ENCODE results near the gene CALHM5. TPM values are rescaled to one million over a fixed set of nuclear protein-coding genes. Genes with fewer than 3 reads are reported as not detected.

The CALHM5 gene
- total and polyA plus RNA-seq, 10 of the 15 experiments (the other 5 are each of a cell fraction or from before 2014, with no cell fraction given) = not detected

DNA sequence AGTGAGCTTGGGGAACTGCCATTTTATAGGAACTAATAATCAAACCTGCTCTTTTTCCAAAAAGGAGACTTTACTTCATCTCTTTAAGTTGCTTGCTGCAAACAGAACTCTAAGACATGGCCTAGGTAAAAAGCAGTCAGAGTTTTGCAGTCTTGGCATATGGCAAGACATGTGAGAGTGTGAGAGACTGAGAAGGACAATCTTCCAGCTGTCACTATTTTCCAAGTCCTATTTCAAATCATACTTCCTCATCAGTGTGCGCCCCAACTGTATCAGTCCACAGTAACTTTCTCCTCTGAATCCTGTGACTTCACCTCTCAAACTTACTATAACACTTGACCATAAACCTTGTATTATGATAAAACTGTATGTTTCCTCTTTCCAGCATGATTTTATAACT, 39.9 kb upstream of the CALHM5 start:
- ChIA-PET POLR2A (no interaction called here), SMC1A (ENCODE audit: uncharacterized antibody, unreplicated experiment) (no interaction called here), RAD21 (ENCODE audit: unreplicated experiment) (no interaction called here), CTCF (no interaction called here)
- in situ Hi-C loops (cut with MboI) (no loop called here), intact Hi-C loops (cut with micrococcal nuclease; ENCODE audit: unreplicated experiment) (no loop called here)
- no peak overlapping the region for H3K27ac ChIP-seq (ENCODE audit: control insufficient read depth, insufficient read depth)
- H2AFZ ChIP-seq (ENCODE audit: control insufficient read depth, low read depth, low read length) = no peak overlapping the region
- H3K9ac ChIP-seq (ENCODE audit: control insufficient read depth, insufficient read depth, low read length) = no peak overlapping the region
- H3K36me3 ChIP-seq (ENCODE audit: control insufficient read depth in 2 of 2, insufficient read depth in 2 of 2, low read length in 1 of 2) = no peaks in the 10 kb centered on the region
- H3K4me1 ChIP-seq (ENCODE audit: control insufficient read depth, insufficient read depth, low read length) = peaks cover 11% of the 10 kb centered on the region; the same call in 1 of the 2 replicates
- H3K79me2 ChIP-seq (ENCODE audit: control insufficient read depth, insufficient read depth, low read length) = no peaks in the 10 kb centered on the region
- no peak overlapping the region for H3K4me3 ChIP-seq
- ATAC-seq (no peak), DNase-seq (ENCODE audit: low read depth, low spot score) (no peak), FAIRE-seq (no peak)
- no peak overlapping the region for H3K4me2 ChIP-seq (ENCODE audit: control insufficient read depth, insufficient read depth)
- no TSS peak for BruUV-seq (replicated peaks)
- H4K20me1 ChIP-seq (ENCODE audit: control insufficient read depth, insufficient read depth) = no peaks in the 10 kb centered on the region
- 93% methylated on average over 1 of the region's 1 CpG for WGBS (ENCODE audit: insufficient coverage, insufficient replicate concordance, low lambda C conversion rate, missing lambda C conversion rate)
- H3K27me3 ChIP-seq (replicated peaks in 1 of 2; ENCODE audit: control insufficient read depth in 2 of 2, insufficient read depth in 2 of 2, low read length in 1 of 2) = no peaks in the 10 kb centered on the region; a peak in 1 of 4 replicates
- H3K9me3 ChIP-seq (replicated peaks; ENCODE audit: control insufficient read depth, insufficient read depth, low read length) = no peaks in the 10 kb centered on the region
- TF ChIP-seq TCF12 (IDR thresholded peaks at IDR 0.05; ENCODE audit: low read depth, low read length) (no peak), SREBF1 (IDR thresholded peaks at IDR 0.05; ENCODE audit: low read length) (no peak), MTA3 (IDR thresholded peaks at IDR 0.05; ENCODE audit: borderline replicate concordance, low read length) (no peak), GATAD2B (conservative IDR thresholded peaks at IDR 0.05; ENCODE audit: low read depth) (no peak), CBFB (IDR thresholded peaks at IDR 0.05; ENCODE audit: low read depth) (no peak), ZNF207 (IDR thresholded peaks at IDR 0.05; ENCODE audit: borderline replicate concordance) (no peak), TCF7 (IDR thresholded peaks at IDR 0.05; ENCODE audit: borderline replicate concordance) (no peak), SUZ12 (IDR thresholded peaks at IDR 0.05; ENCODE audit: unreplicated experiment) (no peak), RAD51 (IDR thresholded peaks at IDR 0.05) (no peak), RUNX3 (IDR thresholded peaks at IDR 0.05; ENCODE audit: low read length) (no peak)
- TF ChIP-seq, protein P1, sequence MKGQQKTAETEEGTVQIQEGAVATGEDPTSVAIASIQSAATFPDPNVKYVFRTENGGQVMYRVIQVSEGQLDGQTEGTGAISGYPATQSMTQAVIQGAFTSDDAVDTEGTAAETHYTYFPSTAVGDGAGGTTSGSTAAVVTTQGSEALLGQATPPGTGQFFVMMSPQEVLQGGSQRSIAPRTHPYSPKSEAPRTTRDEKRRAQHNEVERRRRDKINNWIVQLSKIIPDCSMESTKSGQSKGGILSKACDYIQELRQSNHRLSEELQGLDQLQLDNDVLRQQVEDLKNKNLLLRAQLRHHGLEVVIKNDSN (IDR thresholded peaks at IDR 0.05; ENCODE audit: borderline replicate concordance, extremely low read length, insufficient read depth, low read depth, low read length) = no peak
- TF ChIP-seq, protein P2, sequence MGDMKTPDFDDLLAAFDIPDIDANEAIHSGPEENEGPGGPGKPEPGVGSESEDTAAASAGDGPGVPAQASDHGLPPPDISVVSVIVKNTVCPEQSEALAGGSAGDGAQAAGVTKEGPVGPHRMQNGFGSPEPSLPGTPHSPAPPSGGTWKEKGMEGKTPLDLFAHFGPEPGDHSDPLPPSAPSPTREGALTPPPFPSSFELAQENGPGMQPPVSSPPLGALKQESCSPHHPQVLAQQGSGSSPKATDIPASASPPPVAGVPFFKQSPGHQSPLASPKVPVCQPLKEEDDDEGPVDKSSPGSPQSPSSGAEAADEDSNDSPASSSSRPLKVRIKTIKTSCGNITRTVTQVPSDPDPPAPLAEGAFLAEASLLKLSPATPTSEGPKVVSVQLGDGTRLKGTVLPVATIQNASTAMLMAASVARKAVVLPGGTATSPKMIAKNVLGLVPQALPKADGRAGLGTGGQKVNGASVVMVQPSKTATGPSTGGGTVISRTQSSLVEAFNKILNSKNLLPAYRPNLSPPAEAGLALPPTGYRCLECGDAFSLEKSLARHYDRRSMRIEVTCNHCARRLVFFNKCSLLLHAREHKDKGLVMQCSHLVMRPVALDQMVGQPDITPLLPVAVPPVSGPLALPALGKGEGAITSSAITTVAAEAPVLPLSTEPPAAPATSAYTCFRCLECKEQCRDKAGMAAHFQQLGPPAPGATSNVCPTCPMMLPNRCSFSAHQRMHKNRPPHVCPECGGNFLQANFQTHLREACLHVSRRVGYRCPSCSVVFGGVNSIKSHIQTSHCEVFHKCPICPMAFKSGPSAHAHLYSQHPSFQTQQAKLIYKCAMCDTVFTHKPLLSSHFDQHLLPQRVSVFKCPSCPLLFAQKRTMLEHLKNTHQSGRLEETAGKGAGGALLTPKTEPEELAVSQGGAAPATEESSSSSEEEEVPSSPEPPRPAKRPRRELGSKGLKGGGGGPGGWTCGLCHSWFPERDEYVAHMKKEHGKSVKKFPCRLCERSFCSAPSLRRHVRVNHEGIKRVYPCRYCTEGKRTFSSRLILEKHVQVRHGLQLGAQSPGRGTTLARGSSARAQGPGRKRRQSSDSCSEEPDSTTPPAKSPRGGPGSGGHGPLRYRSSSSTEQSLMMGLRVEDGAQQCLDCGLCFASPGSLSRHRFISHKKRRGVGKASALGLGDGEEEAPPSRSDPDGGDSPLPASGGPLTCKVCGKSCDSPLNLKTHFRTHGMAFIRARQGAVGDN (IDR thresholded peaks at IDR 0.05) = no peak
- TF ChIP-seq, protein P3, sequence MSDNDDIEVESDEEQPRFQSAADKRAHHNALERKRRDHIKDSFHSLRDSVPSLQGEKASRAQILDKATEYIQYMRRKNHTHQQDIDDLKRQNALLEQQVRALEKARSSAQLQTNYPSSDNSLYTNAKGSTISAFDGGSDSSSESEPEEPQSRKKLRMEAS (IDR thresholded peaks at IDR 0.05; ENCODE audit: low read depth, low read length) = no peak
- TF ChIP-seq, protein P4, sequence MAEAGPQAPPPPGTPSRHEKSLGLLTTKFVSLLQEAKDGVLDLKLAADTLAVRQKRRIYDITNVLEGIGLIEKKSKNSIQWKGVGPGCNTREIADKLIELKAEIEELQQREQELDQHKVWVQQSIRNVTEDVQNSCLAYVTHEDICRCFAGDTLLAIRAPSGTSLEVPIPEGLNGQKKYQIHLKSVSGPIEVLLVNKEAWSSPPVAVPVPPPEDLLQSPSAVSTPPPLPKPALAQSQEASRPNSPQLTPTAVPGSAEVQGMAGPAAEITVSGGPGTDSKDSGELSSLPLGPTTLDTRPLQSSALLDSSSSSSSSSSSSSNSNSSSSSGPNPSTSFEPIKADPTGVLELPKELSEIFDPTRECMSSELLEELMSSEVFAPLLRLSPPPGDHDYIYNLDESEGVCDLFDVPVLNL (IDR thresholded peaks at IDR 0.05; ENCODE audit: low read depth, low read length) = no peak
- TF ChIP-seq, protein P5, sequence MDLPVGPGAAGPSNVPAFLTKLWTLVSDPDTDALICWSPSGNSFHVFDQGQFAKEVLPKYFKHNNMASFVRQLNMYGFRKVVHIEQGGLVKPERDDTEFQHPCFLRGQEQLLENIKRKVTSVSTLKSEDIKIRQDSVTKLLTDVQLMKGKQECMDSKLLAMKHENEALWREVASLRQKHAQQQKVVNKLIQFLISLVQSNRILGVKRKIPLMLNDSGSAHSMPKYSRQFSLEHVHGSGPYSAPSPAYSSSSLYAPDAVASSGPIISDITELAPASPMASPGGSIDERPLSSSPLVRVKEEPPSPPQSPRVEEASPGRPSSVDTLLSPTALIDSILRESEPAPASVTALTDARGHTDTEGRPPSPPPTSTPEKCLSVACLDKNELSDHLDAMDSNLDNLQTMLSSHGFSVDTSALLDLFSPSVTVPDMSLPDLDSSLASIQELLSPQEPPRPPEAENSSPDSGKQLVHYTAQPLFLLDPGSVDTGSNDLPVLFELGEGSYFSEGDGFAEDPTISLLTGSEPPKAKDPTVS (IDR thresholded peaks at IDR 0.05; ENCODE audit: low read depth, low read length) = no peak
